ENCODE results near the gene ARID5A.

ARID5A gene, protein sequence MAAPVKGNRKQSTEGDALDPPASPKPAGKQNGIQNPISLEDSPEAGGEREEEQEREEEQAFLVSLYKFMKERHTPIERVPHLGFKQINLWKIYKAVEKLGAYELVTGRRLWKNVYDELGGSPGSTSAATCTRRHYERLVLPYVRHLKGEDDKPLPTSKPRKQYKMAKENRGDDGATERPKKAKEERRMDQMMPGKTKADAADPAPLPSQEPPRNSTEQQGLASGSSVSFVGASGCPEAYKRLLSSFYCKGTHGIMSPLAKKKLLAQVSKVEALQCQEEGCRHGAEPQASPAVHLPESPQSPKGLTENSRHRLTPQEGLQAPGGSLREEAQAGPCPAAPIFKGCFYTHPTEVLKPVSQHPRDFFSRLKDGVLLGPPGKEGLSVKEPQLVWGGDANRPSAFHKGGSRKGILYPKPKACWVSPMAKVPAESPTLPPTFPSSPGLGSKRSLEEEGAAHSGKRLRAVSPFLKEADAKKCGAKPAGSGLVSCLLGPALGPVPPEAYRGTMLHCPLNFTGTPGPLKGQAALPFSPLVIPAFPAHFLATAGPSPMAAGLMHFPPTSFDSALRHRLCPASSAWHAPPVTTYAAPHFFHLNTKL

DNA sequence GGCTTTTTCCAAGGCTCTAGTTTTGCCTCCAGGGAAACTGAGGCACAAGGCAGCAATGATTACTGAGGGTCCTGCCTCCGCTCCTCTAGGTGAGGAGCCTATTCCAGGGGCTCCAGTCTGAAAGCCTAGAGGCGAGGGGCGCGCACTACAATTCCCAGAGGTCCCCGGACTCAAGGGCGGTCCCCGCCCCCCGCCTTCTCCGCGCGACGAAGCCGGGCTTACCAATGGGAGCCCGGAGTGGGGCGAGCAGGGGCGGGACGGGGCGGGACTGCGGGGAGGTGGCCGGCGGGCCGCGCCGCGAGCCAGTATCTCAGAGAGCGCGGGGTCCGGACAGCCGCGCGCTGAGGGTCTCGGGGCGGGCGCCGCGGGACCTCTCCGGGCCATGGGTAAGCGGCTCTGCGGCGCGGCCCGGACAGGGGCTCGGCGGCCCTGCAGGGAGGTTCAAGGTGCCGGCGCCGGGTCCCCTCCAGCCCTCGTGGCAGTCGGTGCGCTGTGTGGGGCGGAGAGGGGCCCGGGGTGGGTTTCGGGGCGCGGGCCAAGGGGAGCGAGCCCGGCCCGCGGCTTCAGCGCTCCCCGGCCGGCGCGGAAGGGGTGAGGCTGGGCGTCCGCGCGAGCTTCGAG, at the start of gene ARID5A:
TSS of gene ARID5A (plus strand) at position 308 of the 621 bp plus-strand sequence. CDS start at position 383, 75 bp downstream.
- DNase-seq (ENCODE audit: low read depth, low spot score) = no peak
- ChIA-PET POLR2A (no interaction called here), CTCF (interaction anchor here (0.6 to 18.6 kb wide), 2 partner anchors 17 to 24 kb away, joined by 3 to 257 read pairs; no protein-coding TSS in a partner anchor)
- TF ChIP-seq, protein P1, sequence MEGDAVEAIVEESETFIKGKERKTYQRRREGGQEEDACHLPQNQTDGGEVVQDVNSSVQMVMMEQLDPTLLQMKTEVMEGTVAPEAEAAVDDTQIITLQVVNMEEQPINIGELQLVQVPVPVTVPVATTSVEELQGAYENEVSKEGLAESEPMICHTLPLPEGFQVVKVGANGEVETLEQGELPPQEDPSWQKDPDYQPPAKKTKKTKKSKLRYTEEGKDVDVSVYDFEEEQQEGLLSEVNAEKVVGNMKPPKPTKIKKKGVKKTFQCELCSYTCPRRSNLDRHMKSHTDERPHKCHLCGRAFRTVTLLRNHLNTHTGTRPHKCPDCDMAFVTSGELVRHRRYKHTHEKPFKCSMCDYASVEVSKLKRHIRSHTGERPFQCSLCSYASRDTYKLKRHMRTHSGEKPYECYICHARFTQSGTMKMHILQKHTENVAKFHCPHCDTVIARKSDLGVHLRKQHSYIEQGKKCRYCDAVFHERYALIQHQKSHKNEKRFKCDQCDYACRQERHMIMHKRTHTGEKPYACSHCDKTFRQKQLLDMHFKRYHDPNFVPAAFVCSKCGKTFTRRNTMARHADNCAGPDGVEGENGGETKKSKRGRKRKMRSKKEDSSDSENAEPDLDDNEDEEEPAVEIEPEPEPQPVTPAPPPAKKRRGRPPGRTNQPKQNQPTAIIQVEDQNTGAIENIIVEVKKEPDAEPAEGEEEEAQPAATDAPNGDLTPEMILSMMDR (IDR thresholded peaks at IDR 0.05; ENCODE audit: insufficient read depth, low read length, missing control alignments) = peak; percentile 18
- peak within 1 kb of the TSS; percentile 70 for H3K4me3 ChIP-seq (ENCODE audit: low read depth, low read length)

DNA sequence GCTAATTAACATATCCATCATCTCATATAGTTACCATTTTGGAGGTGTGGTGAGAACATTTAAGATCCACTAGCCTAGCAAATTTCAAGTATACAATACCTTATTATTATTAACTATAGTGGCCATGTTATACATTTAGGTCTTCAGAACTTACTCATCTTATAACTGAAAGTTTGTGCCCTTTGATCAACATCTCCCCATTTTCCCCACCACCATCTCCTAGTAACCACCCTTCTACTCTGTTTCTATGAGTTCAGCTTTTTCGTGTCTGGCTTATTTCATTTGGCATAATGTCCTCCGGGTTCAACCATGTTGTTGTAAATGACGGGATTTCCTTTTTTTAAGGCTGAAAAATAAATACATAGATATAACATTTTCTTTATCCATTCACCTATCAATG, 47.3 kb upstream of the ARID5A start:
- H3K4me3 ChIP-seq (ENCODE audit: low read depth, low read length) = no peak overlapping the region
- TF ChIP-seq, protein P1 (IDR thresholded peaks at IDR 0.05; ENCODE audit: insufficient read depth, low read length, missing control alignments) = no peak
- ChIA-PET CTCF (interaction anchor here (1.5 to 2.4 kb wide), 2 partner anchors 19 to 21 kb away, joined by 5 to 9 read pairs; no protein-coding TSS in a partner anchor), POLR2A (no interaction called here)
- no peak for DNase-seq (ENCODE audit: low read depth, low spot score)

DNA sequence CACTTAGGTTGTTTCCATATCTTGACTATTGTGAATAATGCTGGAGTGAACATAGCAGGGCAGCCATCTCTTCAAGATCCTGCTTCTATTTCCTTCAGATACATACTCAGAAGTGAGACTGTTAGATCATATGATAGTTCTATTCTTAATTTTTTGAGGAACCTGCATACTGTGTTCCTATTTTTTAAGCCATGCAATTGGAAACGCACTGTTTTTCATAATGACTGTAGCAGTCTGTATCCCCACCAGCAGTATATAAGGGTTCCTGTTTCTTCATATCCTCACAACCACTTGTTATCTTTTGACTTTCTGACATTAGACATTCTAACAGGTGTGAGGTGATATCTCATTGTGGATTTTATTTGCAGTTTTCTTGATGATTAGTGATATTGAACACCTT, 46.9 kb upstream of the ARID5A start:
- no peak for DNase-seq (ENCODE audit: low read depth, low spot score)
- TF ChIP-seq, protein P1 (IDR thresholded peaks at IDR 0.05; ENCODE audit: insufficient read depth, low read length, missing control alignments) = no peak
- no peak overlapping the region for H3K4me3 ChIP-seq (ENCODE audit: low read depth, low read length)
- ChIA-PET CTCF (no interaction called here), POLR2A (no interaction called here)

DNA sequence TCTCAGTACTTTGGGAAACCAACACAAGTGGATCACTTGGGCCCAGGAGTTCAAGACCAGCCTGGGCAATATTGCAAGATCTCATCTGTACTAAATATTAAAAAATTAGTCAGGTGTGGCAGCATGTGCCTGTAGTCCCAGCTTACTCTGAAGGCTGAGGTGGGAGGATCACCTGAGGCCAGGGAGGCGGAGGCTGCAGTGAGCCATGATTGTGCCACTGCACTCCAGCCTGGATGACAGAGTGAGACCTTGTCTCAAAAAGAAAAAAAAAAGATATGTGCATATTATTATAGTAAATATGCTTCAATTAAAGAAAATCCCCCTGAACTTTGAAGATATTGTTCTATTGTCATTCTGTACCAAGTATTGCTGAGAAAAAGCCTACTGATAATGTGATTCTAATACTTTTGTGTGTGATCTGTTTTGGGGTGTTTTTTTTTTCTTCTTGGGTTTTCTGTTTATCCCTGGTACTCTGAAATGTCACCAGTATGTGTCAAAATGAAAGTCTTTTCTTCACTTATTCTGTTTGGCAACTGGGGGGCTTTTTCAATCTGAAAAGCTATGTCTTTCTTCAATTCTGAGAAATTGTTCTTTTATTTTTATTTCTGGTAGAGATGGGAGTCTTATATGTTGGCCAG, 44.6 kb upstream of the ARID5A start:
- DNase-seq (ENCODE audit: low read depth, low spot score) = no peak
- ChIA-PET POLR2A (no interaction called here), CTCF (interaction anchor here (6.0 kb wide), 1 partner anchor 18 kb away, joined by 42 read pairs; no protein-coding TSS in a partner anchor)
- TF ChIP-seq, protein P1 (IDR thresholded peaks at IDR 0.05; ENCODE audit: insufficient read depth, low read length, missing control alignments) = no peak
- no peak overlapping the region for H3K4me3 ChIP-seq (ENCODE audit: low read depth, low read length)

DNA sequence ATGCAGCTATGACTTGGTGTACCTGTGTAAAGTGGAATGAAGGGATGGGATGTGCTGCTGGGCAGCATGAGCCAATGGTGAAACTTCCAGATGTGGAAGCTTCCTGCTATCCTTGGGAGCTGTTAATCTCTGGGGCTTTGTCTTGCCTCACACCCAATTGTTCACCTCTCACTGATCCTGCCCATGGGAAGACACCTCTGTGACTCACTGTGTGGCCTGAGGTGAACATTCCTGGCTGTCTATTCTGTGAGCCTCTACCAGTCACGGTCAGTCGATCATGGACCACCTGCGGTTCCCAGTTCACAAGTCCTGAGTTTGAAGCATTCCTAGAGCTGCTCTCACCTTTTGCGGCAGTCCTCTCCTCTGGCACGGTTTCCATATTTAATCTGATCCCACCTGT, 43.5 kb upstream of the ARID5A start:
- ChIA-PET CTCF (interaction anchor here (1.4 to 6.0 kb wide), 2 partner anchors 17 to 86 kb away, joined by 5 to 42 read pairs; no protein-coding TSS in a partner anchor), POLR2A (no interaction called here)
- DNase-seq (ENCODE audit: low read depth, low spot score) = no peak
- TF ChIP-seq, protein P1 (IDR thresholded peaks at IDR 0.05; ENCODE audit: insufficient read depth, low read length, missing control alignments) = no peak
- H3K4me3 ChIP-seq (ENCODE audit: low read depth, low read length) = no peak overlapping the region

Measured in AG04449 (cell line).